Endothelial cell (in vitro differentiated cells): Measurements from ENCODE around the gene SGCD. TPM values are rescaled to one million over a fixed set of nuclear protein-coding genes. Genes with fewer than 3 reads are reported as not detected.

Experiments
- DNase-seq: peaks from one replicate; pipeline ENCODE4 v3.0.0; 2021; ENCODE audit warnings: low spot score
- H3K27ac Mint-ChIP-seq: one replicate; pipeline ENCODE4 v1.8.0; 2021; ENCODE audit warnings: mixed read lengths, inconsistent platforms; ENCODE audit not compliant: unreplicated experiment
- H3K27me3 Mint-ChIP-seq: one replicate; pipeline ENCODE4 v1.8.0; 2021; ENCODE audit warnings: mild to moderate bottlenecking, moderate library complexity, mixed read lengths, inconsistent platforms; ENCODE audit not compliant: unreplicated experiment
- H3K36me3 Mint-ChIP-seq: one replicate; pipeline ENCODE4 v1.8.0; 2021; ENCODE audit warnings: mild to moderate bottlenecking, low read depth, mixed read lengths, inconsistent platforms; ENCODE audit not compliant: unreplicated experiment
- H3K4me1 Mint-ChIP-seq: one replicate; pipeline ENCODE4 v1.8.0; 2021; ENCODE audit warnings: mild to moderate bottlenecking, mixed read lengths, inconsistent platforms; ENCODE audit not compliant: unreplicated experiment
- H3K4me3 Mint-ChIP-seq: one replicate; pipeline ENCODE4 v1.8.0; 2021; ENCODE audit warnings: mild to moderate bottlenecking, mixed read lengths, inconsistent platforms; ENCODE audit not compliant: unreplicated experiment
- H3K9me3 Mint-ChIP-seq: one replicate; pipeline ENCODE4 v1.8.0; 2021; ENCODE audit warnings: mixed read lengths, inconsistent platforms; ENCODE audit not compliant: unreplicated experiment
- total RNA-seq: library from RNA; stranded (reverse); fragmentation: NEBNext Ultra II Directional; extraction: Animal tissue kit (Norgen Biotek cat#: 25700); gene quantifications from one replicate; pipeline ENCODE4 v1.2.1, GENCODE V29; 2021; ENCODE audit not compliant: unreplicated experiment
- TF ChIP-seq, protein P1 (sequence below): fragments of 200-600 bp; sonication (generic); IDR thresholded peaks from one replicate; pipeline ENCODE4 v1.5.0; 2021; ENCODE audit warnings: antibody characterized with exemption; ENCODE audit not compliant: unreplicated experiment

SGCD gene
- total RNA-seq, 1 donor from 2014 or later = 1.2 TPM

- Mint-ChIP-seq H3K4me1 (no peaks in the 10 kb centered on the region), H3K9me3 (no peaks in the 10 kb centered on the region), H3K36me3 (no peaks in the 10 kb centered on the region), H3K27ac (no peak overlapping the region), H3K27me3 (peaks cover 1% of the 10 kb centered on the region), H3K4me3 (no peak overlapping the region)
- no peak for DNase-seq
- TF ChIP-seq, protein P1, sequence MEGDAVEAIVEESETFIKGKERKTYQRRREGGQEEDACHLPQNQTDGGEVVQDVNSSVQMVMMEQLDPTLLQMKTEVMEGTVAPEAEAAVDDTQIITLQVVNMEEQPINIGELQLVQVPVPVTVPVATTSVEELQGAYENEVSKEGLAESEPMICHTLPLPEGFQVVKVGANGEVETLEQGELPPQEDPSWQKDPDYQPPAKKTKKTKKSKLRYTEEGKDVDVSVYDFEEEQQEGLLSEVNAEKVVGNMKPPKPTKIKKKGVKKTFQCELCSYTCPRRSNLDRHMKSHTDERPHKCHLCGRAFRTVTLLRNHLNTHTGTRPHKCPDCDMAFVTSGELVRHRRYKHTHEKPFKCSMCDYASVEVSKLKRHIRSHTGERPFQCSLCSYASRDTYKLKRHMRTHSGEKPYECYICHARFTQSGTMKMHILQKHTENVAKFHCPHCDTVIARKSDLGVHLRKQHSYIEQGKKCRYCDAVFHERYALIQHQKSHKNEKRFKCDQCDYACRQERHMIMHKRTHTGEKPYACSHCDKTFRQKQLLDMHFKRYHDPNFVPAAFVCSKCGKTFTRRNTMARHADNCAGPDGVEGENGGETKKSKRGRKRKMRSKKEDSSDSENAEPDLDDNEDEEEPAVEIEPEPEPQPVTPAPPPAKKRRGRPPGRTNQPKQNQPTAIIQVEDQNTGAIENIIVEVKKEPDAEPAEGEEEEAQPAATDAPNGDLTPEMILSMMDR = no peak
Observed at GRCh38 chr5:156541582-156541981, 214.6 kb downstream of the SGCD start.

DNA sequence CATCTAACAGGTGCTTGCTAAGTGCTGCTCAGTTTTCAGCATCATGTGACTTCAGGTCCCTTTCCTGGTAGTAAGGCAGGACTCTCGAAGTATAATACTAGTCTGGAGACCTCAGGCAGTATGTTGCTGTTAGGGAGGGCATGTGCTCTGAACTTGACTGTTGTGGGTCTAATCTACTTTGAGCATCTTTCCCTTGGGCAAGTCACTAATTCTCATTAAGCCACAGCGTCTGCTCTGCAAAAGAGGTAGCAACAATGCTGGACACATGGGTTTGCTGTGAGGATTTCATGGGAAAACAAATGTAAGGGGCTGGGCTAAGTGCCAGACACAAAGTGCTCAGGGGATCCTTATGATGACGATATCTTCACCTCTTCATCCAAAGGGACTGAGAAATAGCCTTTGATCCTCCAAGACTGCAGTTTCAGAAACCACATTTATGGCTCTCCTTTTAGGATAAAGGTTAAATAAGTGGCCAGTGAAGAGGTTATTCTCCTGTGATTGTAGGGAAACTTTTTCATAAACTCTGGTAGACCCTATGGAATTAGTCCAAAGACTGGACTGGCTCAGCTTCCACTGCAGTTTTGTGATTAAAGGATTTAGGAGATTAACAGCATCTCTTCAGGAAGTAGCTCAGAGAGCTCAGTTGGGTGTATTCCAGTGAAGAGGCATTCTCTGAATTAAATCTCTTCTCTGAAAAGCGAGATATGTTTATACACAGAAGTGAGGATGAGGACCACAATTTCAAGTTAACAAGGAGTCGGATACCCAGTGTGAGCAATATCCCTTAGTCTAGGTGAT is 216.6 kb downstream of the SGCD start:
- Mint-ChIP-seq H3K9me3 (no peaks in the 10 kb centered on the region), H3K36me3 (no peaks in the 10 kb centered on the region), H3K4me1 (no peaks in the 10 kb centered on the region), H3K4me3 (no peak overlapping the region), H3K27ac (no peak overlapping the region), H3K27me3 (peaks cover 1% of the 10 kb centered on the region)
- TF ChIP-seq, protein P1 = no peak
- DNase-seq = no peak

GRCh38 chr5:156552855-156553358 is 225.9 kb downstream of the SGCD start:
- Mint-ChIP-seq H3K4me1 (no peaks in the 10 kb centered on the region), H3K27ac (no peak overlapping the region), H3K36me3 (no peaks in the 10 kb centered on the region), H3K4me3 (no peak overlapping the region), H3K9me3 (no peaks in the 10 kb centered on the region), H3K27me3 (no peaks in the 10 kb centered on the region)
- TF ChIP-seq, protein P1 = no peak
- no peak for DNase-seq

DNA sequence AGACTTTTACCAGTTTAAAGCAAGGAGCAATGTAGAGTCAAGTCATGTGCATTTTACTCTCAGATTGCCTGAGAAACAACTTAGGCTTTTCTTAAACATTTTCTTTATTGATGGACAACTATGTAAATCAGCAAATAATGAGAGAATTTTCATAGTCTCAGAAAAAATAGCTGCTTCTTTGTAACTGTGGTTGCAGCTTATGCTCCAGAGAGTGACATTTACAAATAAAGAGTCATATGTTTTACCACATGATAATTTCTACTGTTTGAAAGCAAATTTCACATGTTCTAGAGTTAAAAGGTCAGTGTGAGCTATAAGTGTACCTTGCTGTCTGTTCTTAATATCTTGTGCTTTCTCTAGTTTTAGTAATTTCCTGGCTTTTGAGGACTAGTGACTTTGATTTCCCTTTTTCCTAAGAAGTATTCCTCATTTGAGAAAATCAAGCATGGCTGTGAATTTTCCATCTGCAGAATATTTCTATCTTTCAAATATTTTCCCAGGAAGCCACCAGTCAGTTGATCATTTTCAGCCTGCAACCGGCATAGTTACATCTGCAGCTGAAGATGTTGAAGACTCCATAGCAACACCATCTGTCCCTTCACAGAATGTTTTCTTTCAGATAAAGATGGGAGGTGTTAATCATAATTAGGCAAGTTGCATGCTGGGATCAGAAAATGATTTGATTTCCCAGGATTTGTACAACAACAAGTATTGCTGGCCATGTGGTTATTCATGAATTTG is 229.9 kb downstream of the SGCD start:
- no peak overlapping the region for H3K4me3 Mint-ChIP-seq

More for the DNA sequence above, 229.9 kb downstream of the SGCD start:
- Mint-ChIP-seq H3K27ac (no peak overlapping the region), H3K36me3 (no peaks in the 10 kb centered on the region), H3K9me3 (no peaks in the 10 kb centered on the region), H3K27me3 (no peaks in the 10 kb centered on the region), H3K4me1 (no peaks in the 10 kb centered on the region)
- no peak for DNase-seq
- TF ChIP-seq, protein P1 = no peak
